ENCODE data around the gene ANKZF1. TPM values are rescaled to one million over a fixed set of nuclear protein-coding genes. Genes with fewer than 3 reads are reported as not detected.

The ANKZF1 gene
- 45.8 and 58.7 TPM in 2 replicates for total RNA-seq

GRCh38 chr2:219229305-219230058, at the start of gene ANKZF1, which contains the start of gene ATG9A:
Gene ANKZF1 (plus strand): TSS chr2:219229806. CDS start chr2:219230258, 452 bp downstream.
Gene ATG9A (minus strand): TSS chr2:219229636. CDS start chr2:219228024, 1,612 bp downstream.

DNA sequence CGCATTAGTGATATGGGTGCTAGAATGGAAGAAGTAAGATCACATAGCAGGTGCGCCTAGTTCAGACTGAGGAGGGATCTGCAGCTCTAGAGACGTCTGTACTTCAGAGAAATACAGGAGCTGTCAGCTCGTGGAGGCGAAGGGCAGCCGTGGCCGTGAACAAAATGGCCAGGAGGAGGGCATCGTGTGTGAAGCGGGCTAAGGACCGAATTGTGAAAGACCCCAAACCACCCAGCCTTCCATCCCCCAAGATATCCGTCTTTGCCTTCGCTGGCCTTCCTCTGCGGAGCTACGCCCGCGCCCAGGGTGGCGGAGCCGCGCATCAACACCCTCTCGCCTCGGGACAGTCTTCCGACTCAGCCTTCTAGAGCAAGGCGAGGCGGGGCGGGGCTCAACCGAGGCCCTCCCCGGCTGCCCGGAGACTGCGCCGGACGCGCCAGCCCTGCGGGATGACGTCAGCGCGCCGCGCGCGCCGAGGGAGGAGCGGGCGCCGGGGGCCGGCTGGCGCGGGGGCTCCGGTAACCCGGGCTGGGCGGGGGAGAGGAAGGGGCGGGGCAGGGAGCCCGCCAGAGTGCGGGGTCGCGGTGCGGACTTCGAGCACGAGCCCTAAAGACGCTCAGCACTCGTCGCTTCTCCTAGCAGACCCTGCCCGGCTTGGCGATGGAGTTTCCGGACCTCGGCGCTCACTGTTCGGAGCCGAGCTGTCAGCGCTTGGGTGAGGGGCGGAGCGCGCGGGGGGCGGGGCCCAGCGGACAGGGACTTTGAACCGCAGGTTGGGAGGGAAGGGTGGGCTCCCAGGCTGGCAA, 23.1 kb upstream of the ANKZF1 start, which contains the start of gene ZFAND2B:
Gene ZFAND2B (plus strand): TSS at position 455 of the 806 bp plus-strand sequence. CDS start 206 bp downstream, at position 661.

GRCh38 chr2:219218732-219219701, 10.6 kb upstream of the ANKZF1 start, which contains the start of gene ABCB6:
Gene ABCB6 (minus strand): TSS chr2:219218958. CDS start chr2:219218673, 285 bp downstream.

DNA sequence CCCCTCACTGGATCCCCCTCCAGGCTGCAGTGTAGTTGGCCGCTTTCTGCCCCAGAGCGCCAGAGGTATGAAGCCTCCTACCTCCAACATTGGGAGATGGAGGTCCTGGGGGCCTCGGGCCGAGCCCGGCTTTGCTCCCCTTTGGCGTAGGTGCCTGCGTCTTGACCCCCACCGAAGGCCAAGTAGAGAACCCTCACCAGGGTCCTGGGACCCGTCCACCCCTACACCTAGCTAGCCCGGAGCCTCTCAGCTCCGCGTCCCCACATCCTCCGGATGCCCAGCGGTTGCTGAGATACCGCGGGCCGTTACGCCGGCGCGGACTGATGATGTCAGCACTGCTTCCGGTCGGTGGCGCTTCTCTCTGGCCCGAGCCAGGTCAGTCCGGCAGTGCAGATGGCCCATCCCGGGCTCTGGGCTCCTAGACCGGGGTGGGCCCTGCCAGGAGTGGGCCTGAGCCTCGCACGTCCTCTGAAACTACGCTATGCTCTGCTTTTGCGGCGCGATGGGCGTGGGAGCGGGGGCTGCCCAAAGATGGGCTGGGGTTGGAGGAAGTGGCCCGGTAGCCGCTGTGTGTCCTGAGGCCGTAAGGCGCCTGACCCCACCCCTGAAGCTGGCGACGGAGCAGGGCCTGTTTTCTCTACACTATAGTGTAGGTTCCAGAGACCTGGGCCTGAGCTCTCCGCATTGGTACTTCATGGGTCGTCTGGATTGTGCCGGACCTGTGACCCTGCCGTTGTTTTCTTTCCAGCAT, 15.7 kb downstream of the ANKZF1 start, which contains the start of the genes GLB1L and STK16:
Gene GLB1L (minus strand): TSS at position 297 of the 751 bp plus-strand sequence. CDS start 1,871 bp downstream, outside the sequence.
Gene STK16 (plus strand): TSS at position 332 of the 751 bp plus-strand sequence. CDS start 521 bp downstream, outside the sequence.

DNA sequence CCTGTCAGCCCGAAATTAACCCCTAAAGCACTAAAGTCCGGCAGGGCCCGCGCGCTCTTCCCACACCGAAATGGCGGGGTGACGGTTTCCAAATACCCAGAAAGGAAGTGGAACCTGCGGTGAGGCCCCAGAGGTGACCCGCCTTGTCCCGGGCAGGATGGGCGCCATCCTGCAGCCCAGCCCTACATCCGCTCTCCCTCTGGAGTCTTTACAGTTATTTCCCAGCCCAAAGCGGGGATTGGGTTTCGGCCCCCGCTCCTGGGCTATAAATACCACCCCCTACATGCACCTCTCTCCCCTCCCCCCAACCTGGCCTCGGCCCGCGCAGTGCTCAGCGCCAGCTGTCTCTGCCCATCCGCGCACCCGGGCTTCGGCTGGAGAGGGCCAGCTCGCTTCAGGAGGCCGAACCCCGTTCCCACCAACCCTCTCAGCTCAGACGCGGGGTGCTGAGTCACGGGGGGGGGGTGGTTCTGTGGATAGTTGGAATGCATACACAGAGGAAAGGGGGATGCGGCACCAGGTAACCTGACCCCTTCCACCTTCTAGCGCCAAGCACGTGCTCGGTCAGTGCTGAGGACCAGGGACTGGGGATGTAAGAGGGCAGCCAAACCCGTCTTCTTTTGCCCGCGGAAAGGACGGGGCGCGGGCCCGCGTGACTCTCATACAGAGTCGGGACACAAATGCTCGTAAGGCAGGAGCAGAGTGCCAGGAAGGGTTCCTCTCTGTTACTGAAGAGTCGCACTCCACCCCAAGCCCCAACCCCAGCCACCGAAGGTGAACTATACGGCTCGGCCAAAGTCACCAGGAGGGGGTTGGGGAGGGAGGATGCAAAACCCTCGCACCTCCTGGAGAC, 23.5 kb downstream of the ANKZF1 start, which contains the start of gene TUBA4B:
Gene TUBA4B (plus strand): TSS at position 344 of the 853 bp plus-strand sequence. CDS start 165 bp downstream, at position 509.

GRCh38 chr2:219253753-219254589, 24.4 kb downstream of the ANKZF1 start, which contains the start of gene TUBA4A:
Gene TUBA4A (minus strand): TSS chr2:219253918. CDS start chr2:219253858, 60 bp downstream.

DNA sequence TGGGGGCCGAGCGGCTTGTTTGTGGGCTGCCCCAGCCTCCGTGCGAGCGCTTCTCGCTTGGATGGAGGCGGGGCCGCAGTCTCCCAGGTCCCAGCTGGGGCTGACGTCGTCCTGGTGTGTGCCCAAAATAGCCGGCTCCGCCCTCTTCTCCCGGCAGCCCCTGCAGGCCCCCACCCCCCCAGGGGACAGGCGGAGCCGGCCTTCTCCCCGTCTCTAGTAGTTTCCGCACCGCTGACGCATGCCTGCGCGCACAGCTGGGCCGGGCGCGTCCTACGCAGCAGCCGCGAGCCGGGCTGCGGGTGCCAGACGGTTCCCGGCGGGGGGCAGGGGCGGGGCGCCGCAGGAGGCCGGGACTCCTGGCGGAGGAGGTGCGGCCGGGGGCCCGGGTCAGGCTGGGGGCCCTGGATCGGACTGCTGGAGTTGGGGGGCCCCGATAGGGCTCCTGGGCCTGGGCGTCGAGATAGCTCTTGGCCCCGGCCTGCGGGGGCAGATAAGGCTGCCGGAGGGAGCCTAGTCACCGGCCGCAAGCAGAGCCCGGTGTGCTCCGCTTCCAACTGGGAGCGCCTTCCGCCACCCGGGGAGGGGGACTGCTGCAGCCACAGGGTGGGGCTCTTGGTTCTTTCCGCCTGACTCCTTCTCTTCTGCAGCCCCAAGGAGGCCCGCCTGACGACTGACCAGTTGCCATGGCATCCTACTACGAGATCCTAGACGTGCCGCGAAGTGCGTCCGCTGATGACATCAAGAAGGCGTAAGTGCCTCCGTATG, 49.7 kb downstream of the ANKZF1 start, which contains the start of gene DNAJB2:
Gene DNAJB2 (plus strand): TSS at position 216 of the 765 bp plus-strand sequence. CDS start 468 bp downstream, at position 684.

Other genes starting within 250 kb of the ANKZF1 start
- not detected in 2 replicates for gene FEV, start 244.6 kb upstream of the ANKZF1 start, total RNA-seq
- gene CRYBA2, start 236.4 kb upstream of the ANKZF1 start, total RNA-seq = not detected in 2 replicates
- gene CFAP65, start 188.3 kb upstream of the ANKZF1 start, total RNA-seq = not detected in 2 replicates
- under 0.01 TPM in 1 of 2 replicates, not detected in the other for gene IHH, start 168.9 kb upstream of the ANKZF1 start, total RNA-seq
- 13.5 and 21.2 TPM in 2 replicates for gene NHEJ1, start 69.0 kb upstream of the ANKZF1 start, total RNA-seq
- 0.16 TPM in 1 of 2 replicates, not detected in the other for gene SLC23A3, start 59.8 kb upstream of the ANKZF1 start, total RNA-seq
- gene CNPPD1, start 52.9 kb upstream of the ANKZF1 start, total RNA-seq = 16.1 and 32.9 TPM in 2 replicates
- gene RETREG2, start 51.5 kb upstream of the ANKZF1 start, total RNA-seq = 49.9 and 67.9 TPM in 2 replicates
- 17.0 and 32.6 TPM in 2 replicates for gene ZFAND2B, start 23.0 kb upstream of the ANKZF1 start, total RNA-seq
- 39.9 and 46.0 TPM in 2 replicates for gene ABCB6, start 10.8 kb upstream of the ANKZF1 start, total RNA-seq
- gene ATG9A, start 170 bp upstream of the ANKZF1 start, total RNA-seq = 57.6 and 109 TPM in 2 replicates
- 4.7 and 14.8 TPM in 2 replicates for gene GLB1L, start 15.6 kb downstream of the ANKZF1 start, total RNA-seq
- 11.2 and 17.3 TPM in 2 replicates for gene STK16, start 15.7 kb downstream of the ANKZF1 start, total RNA-seq
- gene TUBA4B, start 23.4 kb downstream of the ANKZF1 start, total RNA-seq = not detected in 2 replicates
- 16.4 and 39.2 TPM in 2 replicates for gene TUBA4A, start 24.1 kb downstream of the ANKZF1 start, total RNA-seq
- gene DNAJB2, start 49.6 kb downstream of the ANKZF1 start, total RNA-seq = 32.9 and 35.3 TPM in 2 replicates
- gene PTPRN, start 79.6 kb downstream of the ANKZF1 start, total RNA-seq = 0.36 and 1.9 TPM in 2 replicates
- gene RESP18, start 102.9 kb downstream of the ANKZF1 start, total RNA-seq = not detected in 2 replicates
- 78.3 and 89.3 TPM in 2 replicates for gene DNPEP, start 158.1 kb downstream of the ANKZF1 start, total RNA-seq
- 0.32 TPM in 1 of 2 replicates, not detected in the other for gene DES, start 188.6 kb downstream of the ANKZF1 start, total RNA-seq
- gene SPEG, start 205.0 kb downstream of the ANKZF1 start, total RNA-seq = 5.2 and 6.8 TPM in 2 replicates